ENCODE data around the gene SCAMP4.

SCAMP4 gene

GRCh38 chr19:1936916-1937610 is 31.9 kb downstream of the SCAMP4 start:
- no peak for DNase-seq (ENCODE audit: low read depth in 2 of 3, low spot score in 1 of 3)

GRCh38 chr19:1938071-1938470 is 32.9 kb downstream of the SCAMP4 start:
- no peak for DNase-seq (ENCODE audit: low read depth in 2 of 3, low spot score in 1 of 3)

GRCh38 chr19:1941146-1942077 is 36.2 kb downstream of the SCAMP4 start, which contains the start of gene CSNK1G2:
Gene CSNK1G2, plus strand, starts transcription at chr19:1941172. Its CDS starts 28,601 bp downstream, at chr19:1969773.
- DNase-seq (ENCODE audit: low read depth in 2 of 3, low spot score in 1 of 3): no peak

DNA sequence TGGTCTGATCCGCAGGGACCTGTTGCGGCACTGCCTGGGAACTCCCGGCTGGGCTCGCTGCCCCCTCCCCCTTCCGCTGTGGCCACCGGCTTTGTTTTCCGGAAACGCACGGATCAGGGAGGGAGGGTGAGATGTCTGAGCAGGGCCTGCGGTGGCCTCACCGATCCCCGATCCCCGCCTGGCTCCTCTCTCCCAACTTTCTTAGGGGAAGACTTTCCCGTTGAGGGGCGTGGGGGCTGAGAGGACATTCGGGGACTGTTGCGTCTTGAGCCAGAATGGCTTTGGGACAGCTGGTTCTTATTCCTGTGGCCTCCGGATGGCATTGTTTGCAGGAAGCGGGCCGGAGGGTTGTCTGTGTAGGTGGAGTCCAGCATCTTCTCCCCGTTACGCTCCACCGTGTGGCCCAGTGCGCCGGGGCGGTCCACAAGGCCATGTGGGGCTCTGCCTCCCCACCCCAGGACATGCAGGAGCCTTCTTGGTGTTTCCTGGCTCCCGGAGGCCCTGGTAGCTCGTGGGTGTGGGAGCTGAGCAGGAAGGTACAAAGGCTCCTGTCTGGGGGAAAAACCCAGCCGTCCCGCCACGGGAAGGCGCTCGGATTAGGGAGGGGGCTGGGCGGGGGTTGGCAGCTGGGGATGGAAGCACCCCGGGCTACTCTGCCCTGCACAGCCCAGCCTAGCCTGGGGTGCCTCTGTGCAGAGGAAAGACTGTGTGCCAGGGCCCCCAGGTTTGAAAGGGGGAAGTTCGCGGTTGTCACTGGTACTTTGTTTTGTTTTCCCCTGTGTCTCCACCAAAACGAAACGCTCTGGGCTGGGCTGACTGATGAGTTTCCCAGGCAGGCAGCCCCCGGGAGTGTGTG is 37.1 kb downstream of the SCAMP4 start:
- peak in 2 of 3 donors; percentile 63 to 69 for DNase-seq (ENCODE audit: low read depth in 2 of 3, low spot score in 1 of 3)

DNA sequence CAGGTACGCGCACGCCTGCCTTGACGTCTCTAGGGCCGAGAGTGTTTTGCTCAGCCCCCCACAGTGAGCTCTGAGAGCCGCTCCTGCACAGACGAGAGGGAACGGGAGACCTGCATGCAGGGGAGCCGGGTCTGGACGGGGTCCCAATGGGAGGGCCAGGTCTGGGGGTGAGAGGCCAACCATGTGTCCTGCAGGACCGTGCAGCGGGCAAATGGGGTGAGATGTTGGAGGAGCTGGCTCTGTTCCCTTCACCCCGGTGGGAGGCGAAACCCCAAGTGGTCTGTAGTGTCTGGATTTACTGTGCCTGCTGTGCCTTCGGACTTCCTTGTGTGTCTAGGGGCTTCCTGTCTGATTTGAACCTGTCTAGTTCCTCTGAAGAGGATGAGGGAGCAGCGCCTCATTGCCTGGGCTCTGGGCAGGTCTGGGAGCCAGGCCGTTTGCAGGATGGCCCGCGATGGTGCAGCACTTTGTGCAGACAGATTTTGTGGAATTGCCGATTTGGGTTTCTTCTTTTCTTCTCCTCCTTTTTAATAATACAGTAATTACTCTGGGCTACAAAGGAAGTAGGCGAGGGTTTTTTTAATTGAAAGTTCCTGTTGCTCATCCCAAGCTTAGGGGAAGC is 37.8 kb downstream of the SCAMP4 start:
- no peak for DNase-seq (ENCODE audit: low read depth in 2 of 3, low spot score in 1 of 3)

GRCh38 chr19:1943661-1944087 is 38.5 kb downstream of the SCAMP4 start:
- no peak for DNase-seq (ENCODE audit: low read depth in 2 of 3, low spot score in 1 of 3)

GRCh38 chr19:1944088-1944915 is 39.1 kb downstream of the SCAMP4 start:
- DNase-seq (ENCODE audit: low read depth in 2 of 3, low spot score in 1 of 3): no peak

GRCh38 chr19:1944916-1945561 is 39.8 kb downstream of the SCAMP4 start:
- no peak for DNase-seq (ENCODE audit: low read depth in 2 of 3, low spot score in 1 of 3)

- DNase-seq (ENCODE audit: low read depth in 2 of 3, low spot score in 1 of 3): no peak
These were observed 40.7 kb downstream of the SCAMP4 start for GRCh38 chr19:1945899-1946298.

GRCh38 chr19:1947651-1948209 is 42.5 kb downstream of the SCAMP4 start:
- DNase-seq (ENCODE audit: low read depth in 2 of 3, low spot score in 1 of 3): no peak

GRCh38 chr19:1949304-1950101 is 44.3 kb downstream of the SCAMP4 start:
- DNase-seq (ENCODE audit: low read depth in 2 of 3, low spot score in 1 of 3): no peak

DNA sequence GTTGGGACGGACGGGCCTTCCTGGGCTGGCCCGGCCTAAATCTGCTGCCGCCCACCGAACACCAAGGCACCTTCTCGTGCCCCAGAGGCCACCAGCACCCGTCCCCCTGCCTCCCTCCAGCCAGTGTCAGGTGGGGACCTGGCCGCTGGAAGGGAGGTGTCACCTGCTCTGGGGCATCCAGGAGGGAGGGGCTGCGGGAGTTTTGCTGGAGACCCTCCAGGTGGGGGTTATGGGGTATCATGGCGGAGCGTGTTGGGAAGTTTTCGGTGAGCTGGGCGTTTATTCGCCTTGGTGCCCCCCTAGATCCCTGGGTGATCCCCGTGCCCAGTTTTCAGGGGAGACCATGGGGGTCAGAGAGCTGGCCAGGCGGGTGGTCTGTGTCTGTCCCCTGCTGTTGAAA is 45.4 kb downstream of the SCAMP4 start:
- DNase-seq (ENCODE audit: low read depth in 2 of 3, low spot score in 1 of 3): no peak

GRCh38 chr19:1952635-1953034 is 47.4 kb downstream of the SCAMP4 start:
- DNase-seq (ENCODE audit: low read depth in 2 of 3, low spot score in 1 of 3): no peak

DNA sequence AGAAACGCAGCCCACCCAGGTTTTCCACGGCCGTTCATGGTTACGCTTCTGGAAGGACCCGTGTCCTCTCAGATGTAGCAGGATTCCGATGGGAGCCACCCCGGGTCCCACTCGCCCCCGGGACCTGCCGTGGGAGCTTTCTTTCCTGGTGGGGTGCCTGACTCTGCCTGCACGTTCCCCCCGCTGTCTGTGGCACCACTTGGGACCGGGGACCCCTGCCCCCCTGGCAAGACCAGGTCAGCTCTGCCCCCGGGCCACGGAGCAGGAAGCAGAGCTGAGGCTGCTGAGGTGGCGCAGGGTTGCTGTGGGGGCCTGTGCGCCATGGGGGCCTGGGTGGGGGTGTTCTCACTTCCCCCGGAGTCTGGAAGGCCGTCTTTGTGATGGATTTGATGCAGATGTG is 47.8 kb downstream of the SCAMP4 start:
- DNase-seq (ENCODE audit: low read depth in 2 of 3, low spot score in 1 of 3): no peak

- no peak for DNase-seq (ENCODE audit: low read depth in 2 of 3, low spot score in 1 of 3)
These were observed 48.4 kb downstream of the SCAMP4 start for GRCh38 chr19:1953441-1954094.

GRCh38 chr19:1954532-1954933 is 49.3 kb downstream of the SCAMP4 start:
- no peak for DNase-seq (ENCODE audit: low read depth in 2 of 3, low spot score in 1 of 3)

GRCh38 chr19:1955171-1956121 is 50.2 kb downstream of the SCAMP4 start:
- no peak for DNase-seq (ENCODE audit: low read depth in 2 of 3, low spot score in 1 of 3)
